GM04504 (cell line): Measurements from ENCODE around the gene RAB21.
"Not testable (repeated sequence)": the region's sequence is repeated elsewhere in the genome, so short reads cannot be mapped to it uniquely, and the experiment has no call there.

ENCODE experiments used
- DNase-seq: peaks from one replicate; pipeline ENCODE4 v3.0.0-alpha.2; 2012; ENCODE audit warnings: low read depth

Gene RAB21

DNA sequence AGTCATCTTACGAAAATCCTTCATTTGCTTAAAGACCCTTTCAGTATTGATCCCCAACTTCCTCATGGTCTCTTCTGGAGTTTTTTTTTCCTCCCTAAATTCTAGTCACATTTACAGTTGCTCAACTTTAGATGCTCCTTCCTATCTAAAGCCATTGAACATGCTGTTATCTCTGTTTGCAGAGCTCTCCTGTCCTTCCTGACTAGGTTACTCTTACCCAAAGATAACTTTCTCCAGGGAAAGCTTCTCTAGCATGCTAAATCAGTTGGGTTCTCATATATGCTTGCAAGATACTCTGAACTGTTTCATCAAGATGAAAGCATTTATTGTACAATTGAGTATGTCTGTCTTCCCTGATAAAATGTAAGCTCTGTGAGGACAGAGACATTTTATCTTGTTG, 1.8 kb upstream of the RAB21 start:
- no peak for DNase-seq

DNA sequence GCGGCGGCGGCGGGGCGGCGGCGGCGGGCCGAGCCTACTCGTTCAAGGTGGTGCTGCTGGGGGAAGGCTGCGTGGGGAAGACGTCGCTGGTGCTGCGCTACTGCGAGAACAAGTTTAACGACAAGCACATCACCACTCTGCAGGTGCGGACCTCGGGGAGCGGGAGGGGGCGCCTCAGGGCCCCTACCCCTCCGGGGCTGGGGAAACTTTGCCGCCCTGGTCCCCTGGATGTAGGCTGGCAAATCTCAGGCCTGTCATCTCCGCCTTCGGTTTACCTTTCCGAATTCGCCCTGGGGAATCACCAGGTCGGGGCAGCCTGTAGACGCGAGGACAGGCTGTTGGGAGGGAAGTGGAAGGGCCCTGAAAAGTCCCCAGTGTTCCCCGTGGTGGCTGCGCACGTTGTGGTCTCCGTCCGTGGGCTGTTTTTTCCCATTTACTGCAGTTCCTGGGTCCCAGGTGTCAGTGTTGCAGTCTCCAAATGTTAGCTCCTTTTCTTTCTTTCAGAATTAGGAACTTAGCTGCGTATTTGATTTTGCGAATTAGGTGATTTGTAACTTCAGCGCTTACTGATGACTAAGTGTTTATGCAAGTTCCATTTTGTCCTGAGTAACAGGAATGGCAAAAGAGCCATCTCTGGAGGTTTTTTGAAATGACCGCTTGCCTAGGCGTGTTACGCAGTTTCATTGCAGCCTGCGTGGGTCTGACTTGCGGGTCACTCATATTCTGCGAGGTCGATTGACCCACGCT, 656 bp downstream of the RAB21 start:
- peak; percentile 24 for DNase-seq

DNA sequence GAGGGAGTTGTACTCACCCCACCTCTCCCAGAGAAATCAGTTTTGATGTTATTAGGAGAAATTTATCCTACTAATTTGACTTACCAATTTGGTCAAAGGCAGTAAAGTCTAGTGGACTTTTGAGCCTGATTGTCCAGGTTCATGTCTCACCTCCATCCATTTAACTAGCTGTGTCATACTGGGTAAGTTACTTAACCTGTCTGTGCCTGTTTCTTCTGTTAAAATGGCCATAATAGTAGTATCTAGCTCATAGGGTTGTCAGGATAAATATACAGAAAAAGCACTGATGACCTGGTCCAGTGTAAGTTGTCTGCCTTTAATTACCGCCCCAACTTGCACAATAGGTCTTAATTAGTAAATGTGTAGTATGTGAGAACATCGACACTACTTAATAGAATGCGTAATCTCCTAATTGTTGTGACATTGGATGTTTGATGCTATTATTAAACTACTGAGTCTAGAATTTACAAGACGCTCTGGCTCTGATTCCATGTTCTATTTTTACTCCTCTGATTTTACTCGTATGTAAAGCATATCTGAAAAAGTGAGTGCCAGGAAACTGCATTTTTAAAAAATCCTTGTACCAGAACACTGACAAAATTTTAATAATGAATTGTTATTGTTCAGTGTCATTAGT, 1.5 kb downstream of the RAB21 start:
- DNase-seq, result no peak

DNA sequence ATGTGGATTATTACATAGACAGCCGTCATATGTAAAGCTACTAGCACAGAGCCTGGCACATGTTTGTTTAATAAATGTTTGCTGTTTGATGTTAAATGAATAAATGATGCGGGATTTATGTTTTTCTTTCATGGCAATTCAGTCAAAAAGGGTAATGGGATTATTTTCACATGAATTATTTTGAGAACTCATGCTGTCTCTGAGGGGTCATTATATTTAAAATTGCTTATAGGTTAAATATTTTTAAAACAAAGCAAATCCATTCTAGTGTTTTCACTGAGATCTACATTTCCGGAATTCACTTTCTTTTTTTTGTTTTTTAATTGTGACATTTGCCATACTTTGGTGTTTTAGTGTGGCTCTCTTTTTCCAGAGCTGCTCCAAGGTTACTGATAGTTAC, 5.3 kb downstream of the RAB21 start:
- no peak for DNase-seq

DNA sequence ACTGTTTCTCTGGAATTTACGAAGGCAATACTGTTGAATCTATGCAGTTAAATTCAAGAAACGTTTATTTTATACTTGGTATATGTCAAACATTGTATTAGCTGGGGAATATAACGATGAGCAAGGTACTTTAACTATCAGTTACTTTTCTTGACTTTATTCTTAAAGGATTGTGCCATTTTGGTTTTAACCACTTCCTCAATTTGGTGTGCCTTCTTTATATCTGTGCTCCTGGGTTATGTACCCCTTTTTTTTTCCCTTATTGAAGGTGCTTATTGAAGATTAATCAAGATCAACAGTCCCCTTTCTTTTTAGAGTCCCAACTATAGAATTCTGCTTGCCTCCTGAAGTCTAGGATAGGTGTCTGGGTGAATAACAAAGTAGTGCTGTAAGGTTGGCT, 5.8 kb downstream of the RAB21 start:
- DNase-seq, result no peak

DNA sequence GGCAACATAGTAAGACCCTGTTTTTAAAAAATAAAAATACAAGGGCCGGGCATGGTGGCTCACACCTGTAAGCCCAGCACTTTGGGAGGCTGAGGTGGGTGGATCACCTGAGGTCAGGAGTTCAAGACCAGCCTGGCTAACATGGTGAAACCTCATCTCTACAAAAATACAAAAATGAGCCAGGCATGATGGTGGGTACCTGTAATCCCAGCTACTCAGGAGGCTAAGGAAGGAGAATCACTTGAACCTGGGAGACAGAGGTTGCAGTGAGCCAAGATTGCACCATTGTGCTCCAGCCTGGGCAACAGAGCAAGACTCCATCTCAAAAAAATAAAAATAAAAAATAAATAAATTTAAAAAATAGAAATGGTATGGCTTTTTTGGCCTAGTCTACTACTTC, 6.7 kb downstream of the RAB21 start:
- not testable (repeated sequence) for DNase-seq

DNA sequence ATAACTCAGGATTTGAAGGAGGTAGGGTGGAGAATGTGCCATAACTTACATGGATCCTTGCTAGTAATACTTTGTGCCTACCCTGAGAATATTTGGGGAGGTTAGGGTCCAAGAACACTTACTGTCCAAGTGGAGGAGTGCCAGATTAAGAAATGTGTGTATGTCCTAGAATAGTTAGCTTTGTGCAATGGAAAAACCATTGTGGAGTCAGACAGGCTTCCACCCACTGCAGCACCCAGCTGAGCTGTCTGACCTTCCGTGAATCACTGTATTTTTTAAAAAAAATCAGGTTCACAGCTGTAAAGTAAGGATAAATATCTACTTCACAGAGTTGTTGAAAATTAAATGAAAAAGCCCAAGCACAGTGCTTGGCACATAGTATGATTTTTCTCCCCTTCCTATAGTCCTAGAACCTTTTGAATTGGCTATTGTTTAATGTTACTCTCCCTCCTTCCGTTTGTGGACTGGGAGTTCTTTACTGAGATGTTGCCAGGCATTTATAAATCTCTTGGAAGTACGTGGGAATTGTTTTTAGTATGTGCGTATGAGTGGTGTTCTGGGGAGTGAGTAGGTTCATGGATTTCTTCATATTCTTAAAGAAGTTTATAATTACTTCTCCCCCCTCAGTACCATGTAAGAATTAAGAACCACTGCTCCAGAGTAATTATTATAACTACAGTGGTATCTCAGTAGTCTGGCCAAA, 9.2 kb downstream of the RAB21 start:
- no peak for DNase-seq

DNA sequence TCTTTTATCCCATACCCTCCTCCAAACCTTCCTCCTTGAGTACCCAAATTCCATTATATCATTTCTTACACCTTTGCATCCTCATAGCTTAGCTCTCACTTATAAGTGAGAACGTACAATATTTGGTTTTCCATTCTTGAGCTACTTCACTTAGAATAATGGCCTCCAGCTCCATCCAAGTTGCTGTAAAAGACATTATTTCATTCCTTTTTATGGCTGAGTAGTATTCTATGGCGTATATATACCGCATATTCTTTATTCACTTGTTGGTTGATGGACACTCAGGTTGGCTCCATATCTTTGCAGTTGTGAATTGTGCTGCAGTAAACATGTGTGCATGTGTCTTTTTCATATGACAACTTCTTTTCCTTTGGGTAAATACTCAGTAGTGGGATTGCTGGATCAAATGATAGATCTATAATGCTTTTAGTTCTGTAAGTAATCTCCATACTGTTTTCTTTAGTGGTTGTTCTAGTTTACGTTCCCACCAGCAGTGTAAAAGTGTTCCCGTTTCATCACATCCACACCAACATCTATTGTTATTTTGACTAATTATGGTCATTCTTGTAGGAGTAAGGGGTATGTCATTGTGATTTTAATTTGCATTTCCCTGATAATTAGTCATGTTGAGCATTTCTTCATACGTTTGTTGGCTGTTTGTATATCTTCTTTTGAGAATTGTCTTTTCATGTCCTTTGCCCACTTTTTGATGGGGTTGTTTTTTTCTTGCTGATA, 10.1 kb downstream of the RAB21 start:
- DNase-seq, result no peak

DNA sequence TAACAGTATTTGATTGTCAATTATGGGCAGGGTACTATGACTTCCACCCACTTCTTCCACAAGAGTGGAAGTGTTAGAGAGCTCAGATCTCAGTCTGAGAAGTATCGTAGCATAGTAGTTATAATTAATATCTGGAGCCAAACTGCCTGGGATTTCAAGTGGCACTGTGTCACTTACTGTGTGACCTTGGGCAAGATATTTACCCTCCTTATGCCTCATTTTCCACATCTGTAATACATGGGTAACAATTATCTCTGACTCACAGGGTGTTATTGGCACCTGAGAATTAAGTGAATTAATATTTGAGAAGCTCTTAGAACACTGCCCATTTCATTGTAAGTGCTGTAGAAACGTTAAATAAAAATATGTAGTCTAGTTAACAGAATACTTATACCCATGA, 11.5 kb downstream of the RAB21 start:
- no peak for DNase-seq

DNA sequence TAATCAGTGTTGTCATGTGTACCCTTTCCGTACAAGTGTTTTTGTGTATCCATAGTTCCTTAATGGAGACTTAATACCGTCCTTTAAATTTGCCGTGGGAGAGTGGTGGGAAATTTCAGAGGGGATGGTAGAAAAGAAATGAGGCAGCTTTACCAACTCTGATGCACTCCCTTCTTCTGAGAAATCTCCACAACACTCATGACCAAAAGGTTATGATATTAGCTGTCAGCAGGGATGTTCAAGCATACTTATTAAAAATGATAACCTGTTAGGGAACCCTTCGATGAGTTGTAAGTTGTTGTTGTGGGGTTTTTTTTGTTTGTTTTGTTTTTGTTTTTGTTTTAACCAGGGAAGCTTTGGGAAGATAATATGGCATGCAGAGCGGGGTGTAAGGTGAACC, 12.5 kb downstream of the RAB21 start:
- no peak for DNase-seq

DNA sequence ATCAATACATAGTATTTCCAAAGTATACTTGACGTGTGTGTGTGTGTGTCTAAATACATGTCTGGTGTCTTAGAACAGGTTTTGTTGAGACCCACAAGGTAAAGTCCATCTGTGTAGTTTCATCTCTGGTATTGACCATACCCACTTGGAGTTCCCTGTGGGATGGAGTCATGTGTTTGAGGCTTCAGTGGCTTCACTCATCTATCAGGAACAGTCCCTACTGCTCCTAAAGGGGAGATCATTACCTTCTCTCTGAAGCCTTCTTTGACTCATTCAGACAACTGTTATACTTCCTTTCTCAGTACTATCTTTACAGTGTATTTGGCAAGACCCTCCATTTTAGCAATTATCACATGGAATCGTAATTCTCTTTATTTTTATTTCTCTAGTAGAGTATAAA, 14.2 kb downstream of the RAB21 start:
- DNase-seq, result no peak

DNA sequence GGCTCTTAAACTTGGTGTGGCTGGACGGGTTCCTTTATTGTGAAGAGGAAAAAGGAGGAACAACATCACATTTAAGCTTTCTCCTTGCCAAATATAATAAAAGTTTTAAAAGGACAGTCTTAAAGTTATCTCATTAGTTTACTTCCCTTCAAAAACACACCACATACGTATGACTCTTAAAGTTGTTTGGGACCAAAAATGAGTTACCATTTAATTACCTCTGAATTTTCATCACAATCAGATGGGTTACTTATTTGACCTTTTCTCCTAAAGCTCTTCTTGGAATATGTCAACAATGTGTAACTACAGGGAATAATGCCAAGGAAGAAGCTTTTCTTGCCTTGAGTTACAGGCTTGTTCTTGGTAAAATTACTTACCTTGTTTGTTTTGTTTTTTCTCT, 16.4 kb downstream of the RAB21 start:
- DNase-seq, result no peak

DNA sequence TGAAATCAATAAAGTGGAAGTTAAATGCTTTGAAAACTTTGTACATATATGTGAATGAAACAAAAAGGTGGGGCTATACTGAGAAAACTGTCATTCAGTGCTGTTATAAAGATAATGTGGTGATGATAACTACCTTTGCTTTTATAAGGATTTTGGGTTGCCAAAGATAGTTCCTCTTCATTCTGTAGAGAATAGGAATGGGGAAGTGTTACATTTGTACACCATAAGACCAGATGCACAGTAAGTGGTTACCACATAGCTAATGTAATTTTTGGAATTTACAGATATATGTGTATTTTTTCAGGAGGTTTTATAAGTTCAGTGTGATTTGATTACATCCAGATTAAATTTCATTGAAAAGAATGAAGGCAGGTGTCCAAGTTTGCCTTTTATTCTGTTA, 18.1 kb downstream of the RAB21 start:
- no peak for DNase-seq

DNA sequence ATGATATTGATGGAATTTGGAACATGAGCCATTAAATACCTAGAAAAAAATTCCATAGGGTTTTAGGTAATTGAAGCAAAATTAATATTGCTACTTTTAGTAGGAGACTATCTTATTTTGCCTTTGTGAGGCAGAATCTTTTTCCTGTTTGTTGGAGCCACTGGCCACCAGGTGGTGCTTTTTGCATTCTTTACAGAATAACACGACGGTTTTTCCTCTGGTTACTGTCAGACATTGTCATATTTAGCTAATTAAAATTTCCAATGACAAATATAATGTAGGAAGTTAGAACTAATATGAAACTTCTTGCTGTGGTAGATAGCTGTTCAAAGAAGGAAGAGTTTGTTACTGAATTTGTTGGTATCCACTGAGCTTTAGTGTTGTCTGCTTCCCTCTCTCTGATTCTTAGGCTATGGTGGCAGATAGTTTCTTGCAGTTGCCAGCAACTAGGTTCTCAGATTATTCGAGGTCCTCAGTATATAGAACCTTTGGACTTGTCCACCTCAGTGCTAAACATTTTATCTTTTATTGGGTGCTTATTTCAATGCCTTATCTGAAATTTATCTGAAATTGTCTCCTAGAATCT, 25.7 kb downstream of the RAB21 start:
- DNase-seq, result peak; percentile 16

DNA sequence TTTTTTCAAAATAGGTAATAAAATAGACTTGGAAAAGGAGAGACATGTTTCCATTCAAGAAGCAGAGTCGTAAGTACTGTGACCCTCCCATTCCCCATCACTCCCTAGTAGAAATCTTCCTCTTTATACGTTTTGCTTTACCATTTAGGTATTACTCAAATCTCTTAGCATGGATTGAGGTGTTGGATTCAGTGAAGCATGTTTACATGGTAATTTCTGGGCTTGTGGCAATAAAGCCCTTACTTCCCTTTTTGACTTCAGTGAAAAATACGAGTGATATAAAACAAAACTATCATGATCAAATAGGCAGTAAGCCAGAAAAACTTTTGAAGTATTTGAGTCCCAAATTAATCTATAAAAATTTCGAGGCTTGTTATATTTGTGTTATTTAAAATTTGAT, 27.4 kb downstream of the RAB21 start:
- no peak for DNase-seq

DNA sequence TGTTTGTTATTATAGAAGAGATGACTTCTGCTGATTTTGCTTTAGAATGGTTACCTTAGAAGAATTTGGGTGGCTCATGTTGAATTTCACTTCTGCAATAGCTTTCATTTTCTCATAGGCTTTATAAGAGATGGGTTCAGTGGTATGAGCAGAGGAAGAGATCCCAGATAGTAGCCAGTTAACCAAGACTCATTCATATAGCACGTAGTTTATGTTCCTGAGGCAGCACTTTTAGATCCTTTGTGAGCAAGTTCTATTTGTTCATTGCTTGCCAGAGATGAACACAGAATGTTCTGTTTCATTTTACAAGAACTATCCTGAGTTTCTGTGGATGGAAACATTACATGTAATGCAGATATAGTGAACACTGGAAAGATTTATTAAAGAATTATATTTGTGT, 32.2 kb downstream of the RAB21 start:
- no peak for DNase-seq

DNA sequence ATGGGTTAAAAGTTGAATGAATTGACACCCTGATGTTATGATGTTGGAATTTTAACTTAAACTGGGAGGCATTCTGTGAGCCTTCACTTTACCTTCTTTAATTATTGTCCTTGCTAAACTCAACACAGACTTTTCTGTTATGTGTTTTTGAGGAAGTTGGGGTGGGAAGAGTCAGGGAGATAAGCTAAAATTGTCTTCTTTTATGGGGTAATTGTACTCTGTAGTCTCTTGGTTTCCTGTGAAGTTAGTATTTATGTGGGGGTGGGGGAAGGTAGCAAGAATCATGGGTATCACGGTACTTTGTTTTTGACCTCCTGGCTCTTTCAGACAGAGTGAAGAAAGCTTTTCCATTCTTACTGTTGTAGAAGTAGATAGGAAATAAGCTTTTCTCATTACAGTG, 32.9 kb downstream of the RAB21 start:
- DNase-seq, result no peak

DNA sequence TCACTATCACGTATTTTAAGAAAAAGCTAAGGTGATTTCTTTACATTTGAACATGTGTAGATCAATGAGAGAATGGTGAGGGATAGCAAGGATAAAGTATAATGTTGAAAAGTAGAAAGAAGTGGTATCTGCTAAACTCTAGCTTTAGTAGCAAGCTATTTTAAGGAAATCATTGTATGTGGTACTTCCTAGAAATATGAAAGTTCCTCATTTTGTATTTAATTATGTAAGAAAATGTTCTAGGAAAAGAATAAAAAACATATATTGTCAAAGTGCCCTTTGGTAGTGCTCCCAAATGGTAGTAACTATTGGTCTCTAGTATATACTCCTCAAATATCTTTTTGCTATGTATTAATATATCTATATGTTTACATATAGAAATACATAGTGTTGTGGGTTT, 35.7 kb downstream of the RAB21 start:
- DNase-seq, result no peak

DNA sequence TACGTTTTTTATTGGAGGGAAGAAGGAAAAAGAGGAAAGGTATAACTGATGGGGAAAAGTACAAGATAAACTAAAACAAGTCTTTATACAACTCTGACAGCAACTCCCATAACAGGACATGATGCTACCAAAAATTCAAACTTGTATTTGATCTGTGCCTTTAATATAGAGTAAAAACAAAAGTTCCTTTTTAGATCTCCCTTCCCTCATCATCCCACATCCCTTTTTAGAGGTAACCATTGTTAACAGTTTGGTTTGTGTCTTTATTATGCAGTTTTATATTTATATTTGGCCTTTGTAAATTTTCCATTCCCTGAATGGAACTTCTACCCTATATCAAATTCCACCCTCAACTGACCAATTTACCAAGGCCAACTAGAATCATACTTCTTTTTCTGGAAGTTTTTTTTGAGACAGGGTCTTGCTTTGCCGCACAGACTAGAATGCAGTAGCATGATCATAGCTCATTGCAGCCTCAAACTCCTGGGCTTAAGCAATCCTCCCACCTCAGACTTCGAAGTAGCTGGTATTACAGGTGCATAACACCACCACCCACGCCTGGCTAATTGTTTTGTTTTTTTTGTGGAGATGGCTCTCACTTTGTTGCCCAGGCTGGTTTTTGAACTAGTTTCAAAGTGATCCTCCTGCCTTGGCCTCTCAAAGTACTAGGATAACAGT, 36.9 kb downstream of the RAB21 start:
- DNase-seq, result no peak

DNA sequence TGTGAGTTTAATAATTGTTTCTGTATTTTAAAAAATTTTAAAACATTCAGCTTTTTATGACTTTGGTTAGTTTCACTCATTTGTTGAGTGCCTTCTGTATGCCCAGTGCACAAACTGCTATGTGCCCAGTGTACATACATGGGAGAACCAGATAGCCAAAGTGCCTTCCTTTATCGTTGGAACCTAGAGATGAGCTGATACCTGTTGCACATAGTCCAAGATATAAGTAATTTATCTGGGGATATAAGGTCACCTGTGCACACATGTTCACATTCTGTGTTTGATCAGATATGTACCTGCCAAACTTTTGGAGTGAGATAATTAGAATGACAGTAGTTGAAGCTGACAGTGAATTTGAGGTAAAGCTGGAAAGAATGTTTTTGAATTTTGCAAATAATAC, 37.9 kb downstream of the RAB21 start:
- no peak for DNase-seq

DNA sequence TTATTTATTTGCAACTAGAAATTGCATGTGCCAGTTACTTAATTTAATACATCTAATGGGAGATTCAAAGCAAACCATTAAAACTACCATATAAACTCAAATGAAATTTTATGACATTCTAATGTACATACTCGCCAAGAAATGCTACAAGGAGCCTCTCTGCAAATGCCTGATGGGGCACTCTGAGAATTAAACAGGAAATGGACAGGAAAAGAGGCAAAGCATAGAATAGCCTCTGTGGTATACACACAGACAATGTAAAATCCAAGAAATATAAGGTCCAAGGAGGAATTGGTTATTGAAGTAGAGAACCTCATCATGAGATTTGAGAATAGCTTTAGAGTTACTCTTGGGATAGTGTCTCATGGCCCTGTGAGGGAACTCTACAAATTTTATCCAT, 41.2 kb downstream of the RAB21 start:
- DNase-seq, result no peak

DNA sequence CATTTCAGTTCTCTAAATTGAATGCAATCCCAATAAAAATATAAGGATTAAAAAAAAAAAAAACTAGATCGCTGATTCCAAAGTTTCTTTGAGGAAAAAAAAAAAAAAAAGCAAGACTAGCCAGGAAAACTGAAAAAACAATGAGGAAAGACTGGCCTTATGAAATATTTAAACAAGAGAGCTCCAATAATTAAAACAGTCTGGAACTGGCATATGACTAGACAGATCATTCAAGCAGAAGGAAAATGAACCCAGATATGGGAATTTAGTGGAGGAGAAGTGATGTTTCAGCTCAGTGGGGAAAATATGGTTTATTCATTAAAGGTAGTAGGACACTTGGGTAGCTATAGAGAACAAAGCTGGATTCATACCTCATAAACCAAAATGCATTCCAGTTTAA, 42.9 kb downstream of the RAB21 start:
- no peak for DNase-seq
